HL-60 (cell line): ENCODE data around the gene ZNF74.
"Not testable (repeated sequence)": the region's sequence is repeated elsewhere in the genome, so short reads cannot be mapped to it uniquely, and the experiment has no call there.

Source experiments
- DNase-seq, 2 experiments: peaks; one replicate each; pipeline ENCODE4 v3.0.0-alpha.2; 2010 to 2020; ENCODE audit warnings: low read depth in 1 of 2, low spot score in 1 of 2
- H3K27ac ChIP-seq: fragments of 250-450 bp; sonication (Bioruptor Pico); replicated peaks from 2 replicates; pipeline ENCODE4 v1.5.1; 2020; ENCODE audit warnings: mild to moderate bottlenecking, moderate library complexity
- H3K27me3 ChIP-seq: fragments of 250-450 bp; sonication (Bioruptor Pico); 2 replicates; pipeline ENCODE4 v1.5.1; 2021; ENCODE audit warnings: mild to moderate bottlenecking, moderate library complexity; ENCODE audit not compliant: insufficient read depth, poor library complexity, severe bottlenecking
- H3K4me3 ChIP-seq: replicated peaks from 2 replicates; pipeline ENCODE4 v1.5.1; 2011; ENCODE audit warnings: mild to moderate bottlenecking, control low read depth, low read length; ENCODE audit not compliant: insufficient read depth
- GABPA ChIP-seq: IDR thresholded peaks from 2 replicates; pipeline ENCODE4 v1.6.1; 2012; ENCODE audit warnings: low read depth
- POLR2AphosphoS5 ChIP-seq: IDR thresholded peaks from 2 replicates; pipeline ENCODE4 v1.6.1; 2012; ENCODE audit warnings: low read depth
- SPI1 ChIP-seq: IDR thresholded peaks from 2 replicates; pipeline ENCODE4 v1.6.1; 2012; ENCODE audit warnings: low read depth, mild to moderate bottlenecking, borderline replicate concordance
- TF ChIP-seq, protein P1 (sequence below): IDR thresholded peaks from 2 replicates; pipeline ENCODE4 v1.6.1; 2012; ENCODE audit warnings: low read depth; ENCODE audit not compliant: insufficient replicate concordance
- TF ChIP-seq, protein P2 (sequence below): IDR thresholded peaks from one replicate; pipeline ENCODE4 v1.5.1; 2011; ENCODE audit warnings: low read length, control low read depth, inconsistent platforms; ENCODE audit not compliant: insufficient read depth

The ZNF74 gene

GRCh38 chr22:20414059-20414440 lies 20.1 kb downstream of the ZNF74 start:
- H3K27me3 ChIP-seq: no peaks in the 10 kb centered on the region
- no peak for DNase-seq
- TF ChIP-seq, protein P1, sequence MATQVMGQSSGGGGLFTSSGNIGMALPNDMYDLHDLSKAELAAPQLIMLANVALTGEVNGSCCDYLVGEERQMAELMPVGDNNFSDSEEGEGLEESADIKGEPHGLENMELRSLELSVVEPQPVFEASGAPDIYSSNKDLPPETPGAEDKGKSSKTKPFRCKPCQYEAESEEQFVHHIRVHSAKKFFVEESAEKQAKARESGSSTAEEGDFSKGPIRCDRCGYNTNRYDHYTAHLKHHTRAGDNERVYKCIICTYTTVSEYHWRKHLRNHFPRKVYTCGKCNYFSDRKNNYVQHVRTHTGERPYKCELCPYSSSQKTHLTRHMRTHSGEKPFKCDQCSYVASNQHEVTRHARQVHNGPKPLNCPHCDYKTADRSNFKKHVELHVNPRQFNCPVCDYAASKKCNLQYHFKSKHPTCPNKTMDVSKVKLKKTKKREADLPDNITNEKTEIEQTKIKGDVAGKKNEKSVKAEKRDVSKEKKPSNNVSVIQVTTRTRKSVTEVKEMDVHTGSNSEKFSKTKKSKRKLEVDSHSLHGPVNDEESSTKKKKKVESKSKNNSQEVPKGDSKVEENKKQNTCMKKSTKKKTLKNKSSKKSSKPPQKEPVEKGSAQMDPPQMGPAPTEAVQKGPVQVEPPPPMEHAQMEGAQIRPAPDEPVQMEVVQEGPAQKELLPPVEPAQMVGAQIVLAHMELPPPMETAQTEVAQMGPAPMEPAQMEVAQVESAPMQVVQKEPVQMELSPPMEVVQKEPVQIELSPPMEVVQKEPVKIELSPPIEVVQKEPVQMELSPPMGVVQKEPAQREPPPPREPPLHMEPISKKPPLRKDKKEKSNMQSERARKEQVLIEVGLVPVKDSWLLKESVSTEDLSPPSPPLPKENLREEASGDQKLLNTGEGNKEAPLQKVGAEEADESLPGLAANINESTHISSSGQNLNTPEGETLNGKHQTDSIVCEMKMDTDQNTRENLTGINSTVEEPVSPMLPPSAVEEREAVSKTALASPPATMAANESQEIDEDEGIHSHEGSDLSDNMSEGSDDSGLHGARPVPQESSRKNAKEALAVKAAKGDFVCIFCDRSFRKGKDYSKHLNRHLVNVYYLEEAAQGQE: no peak
- TF ChIP-seq POLR2AphosphoS5 (no peak), SPI1 (no peak), GABPA (no peak)
- TF ChIP-seq, protein P2, sequence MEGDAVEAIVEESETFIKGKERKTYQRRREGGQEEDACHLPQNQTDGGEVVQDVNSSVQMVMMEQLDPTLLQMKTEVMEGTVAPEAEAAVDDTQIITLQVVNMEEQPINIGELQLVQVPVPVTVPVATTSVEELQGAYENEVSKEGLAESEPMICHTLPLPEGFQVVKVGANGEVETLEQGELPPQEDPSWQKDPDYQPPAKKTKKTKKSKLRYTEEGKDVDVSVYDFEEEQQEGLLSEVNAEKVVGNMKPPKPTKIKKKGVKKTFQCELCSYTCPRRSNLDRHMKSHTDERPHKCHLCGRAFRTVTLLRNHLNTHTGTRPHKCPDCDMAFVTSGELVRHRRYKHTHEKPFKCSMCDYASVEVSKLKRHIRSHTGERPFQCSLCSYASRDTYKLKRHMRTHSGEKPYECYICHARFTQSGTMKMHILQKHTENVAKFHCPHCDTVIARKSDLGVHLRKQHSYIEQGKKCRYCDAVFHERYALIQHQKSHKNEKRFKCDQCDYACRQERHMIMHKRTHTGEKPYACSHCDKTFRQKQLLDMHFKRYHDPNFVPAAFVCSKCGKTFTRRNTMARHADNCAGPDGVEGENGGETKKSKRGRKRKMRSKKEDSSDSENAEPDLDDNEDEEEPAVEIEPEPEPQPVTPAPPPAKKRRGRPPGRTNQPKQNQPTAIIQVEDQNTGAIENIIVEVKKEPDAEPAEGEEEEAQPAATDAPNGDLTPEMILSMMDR: no peak
- H3K4me3 ChIP-seq: no peak overlapping the region
- H3K27ac ChIP-seq: no peak overlapping the region

DNA sequence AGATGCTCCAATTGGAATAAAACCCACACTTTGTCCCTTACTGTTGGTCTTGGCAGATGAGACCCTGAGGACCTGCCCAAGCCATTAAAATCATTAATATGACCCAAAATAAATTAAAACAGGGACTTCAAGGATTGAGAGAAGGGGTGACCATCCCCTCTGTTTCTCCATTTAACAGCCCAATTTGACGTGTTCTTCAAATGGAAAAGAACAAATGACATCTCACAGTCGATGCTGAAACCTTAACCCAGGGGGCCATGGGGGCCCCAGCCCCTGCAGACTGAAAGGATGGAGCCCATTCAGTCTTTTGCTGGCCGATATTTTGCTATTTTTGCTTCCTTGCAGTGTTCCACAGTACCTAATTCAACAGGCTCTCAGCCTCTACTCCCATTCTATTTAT lies 20.5 kb downstream of the ZNF74 start:
- Histone ChIP-seq H3K27me3 (no peaks in the 10 kb centered on the region), H3K27ac (no peak overlapping the region), H3K4me3 (no peak overlapping the region)
- DNase-seq: no peak
- no peak for TF ChIP-seq POLR2AphosphoS5
- TF ChIP-seq, protein P2: no peak
- no peak for TF ChIP-seq GABPA
- TF ChIP-seq SPI1: no peak
- TF ChIP-seq, protein P1: no peak

DNA sequence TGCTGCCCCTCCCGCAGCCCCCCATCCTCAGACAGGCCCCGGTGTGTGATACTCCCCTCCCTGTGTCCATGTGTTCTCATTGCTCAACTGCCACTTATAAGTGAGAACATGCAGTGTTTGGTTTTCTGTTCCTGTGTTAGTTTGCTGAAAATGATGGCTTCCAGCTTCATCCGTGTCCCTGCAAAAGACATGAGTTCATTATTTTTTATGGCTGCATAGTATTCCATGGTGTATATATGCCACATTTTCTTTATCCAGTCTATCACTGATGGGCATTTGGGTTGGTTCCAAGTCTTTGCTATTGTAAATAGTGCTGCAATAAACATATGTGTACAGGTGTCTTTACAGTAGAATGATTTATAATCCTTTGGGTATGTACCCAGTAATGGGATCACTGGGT lies 21.3 kb downstream of the ZNF74 start:
- H3K27me3 ChIP-seq, H3K27ac ChIP-seq, DNase-seq, H3K4me3 ChIP-seq: not testable (repeated sequence)

DNA sequence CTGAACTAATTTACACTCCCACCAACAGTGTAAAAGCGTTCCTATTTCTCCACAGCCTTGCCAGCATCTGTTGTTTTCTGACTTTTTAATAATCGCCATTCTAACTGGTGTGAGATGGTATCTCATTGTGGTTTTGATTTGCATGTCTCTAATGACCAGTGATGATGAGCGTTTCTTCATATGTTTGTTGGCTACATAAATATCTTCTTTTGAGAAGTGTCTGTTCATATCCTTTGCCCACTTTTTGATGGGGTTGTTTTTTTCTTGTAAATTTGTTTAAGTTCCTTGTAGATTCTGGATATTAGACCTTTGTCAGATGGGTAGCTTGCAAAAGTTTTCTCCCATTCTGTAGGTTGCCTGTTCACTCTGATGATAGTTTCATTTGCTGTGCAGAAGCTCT lies 21.7 kb downstream of the ZNF74 start:
- DNase-seq, H3K27ac ChIP-seq, H3K27me3 ChIP-seq, H3K4me3 ChIP-seq: not testable (repeated sequence)

- H3K27me3 ChIP-seq: no peaks in the 10 kb centered on the region
- DNase-seq: peak; percentile 41 to 63
- TF ChIP-seq SPI1: no peak
- TF ChIP-seq, protein P2: peak; percentile 52
- H3K27ac ChIP-seq: no peak overlapping the region
- H3K4me3 ChIP-seq: peak overlapping the region; percentile 32
These were observed 24.3 kb downstream of the ZNF74 start for GRCh38 chr22:20418211-20418788.
